Measurements from ENCODE around the gene ATG13.

The ATG13 gene

GRCh38 chr11:46600194-46600960 lies 17.0 kb upstream of the ATG13 start:
- H4K20me1 ChIP-seq (ENCODE audit: insufficient read depth, low read length) = no peaks in the 10 kb centered on the region

GRCh38 chr11:46601129-46601528 lies 16.2 kb upstream of the ATG13 start:
- Histone ChIP-seq H3K27me3 (ENCODE audit: low read depth, low read length) (no peaks in the 10 kb centered on the region), H2AFZ (ENCODE audit: low read depth, low read length) (no peak overlapping the region), H3K9me3 (ENCODE audit: insufficient read depth, low read length) (peaks cover 6% of the 10 kb centered on the region; the same call in 1 of the 2 replicates), H3K4me3 (ENCODE audit: low read length) (no peak overlapping the region), H3K4me2 (ENCODE audit: low read length) (peak overlapping the region; percentile 26), H3K79me2 (ENCODE audit: low read length) (no peaks in the 10 kb centered on the region), H3K9ac (ENCODE audit: low read length) (no peak overlapping the region), H4K20me1 (ENCODE audit: insufficient read depth, low read length) (no peaks in the 10 kb centered on the region), H3K36me3 (replicated peaks; ENCODE audit: low read depth, low read length) (peaks cover 14% of the 10 kb centered on the region), H3K4me1 (ENCODE audit: low read length) (peaks cover 36% of the 10 kb centered on the region), H3K27ac (ENCODE audit: low read length) (no peak overlapping the region; the same call in 1 of the 2 replicates)
- TF ChIP-seq EZH2phosphoT487 (IDR thresholded peaks at IDR 0.05; ENCODE audit: low read depth) (no peak), CTCF (IDR thresholded peaks at IDR 0.05; ENCODE audit: low read depth, low read length) (no peak)

More at GRCh38 chr11:46600194-46600960, 17.0 kb upstream of the ATG13 start:
- Histone ChIP-seq H3K4me1 (ENCODE audit: low read length) (peaks cover 36% of the 10 kb centered on the region), H3K4me2 (ENCODE audit: low read length) (peak overlapping the region; percentile 17; the same call in 1 of the 2 replicates), H3K27ac (ENCODE audit: low read length) (no peak overlapping the region), H3K36me3 (replicated peaks; ENCODE audit: low read depth, low read length) (peaks cover 14% of the 10 kb centered on the region), H3K9ac (ENCODE audit: low read length) (no peak overlapping the region), H3K9me3 (ENCODE audit: insufficient read depth, low read length) (peaks cover 6% of the 10 kb centered on the region; the same call in 1 of the 2 replicates), H3K27me3 (ENCODE audit: low read depth, low read length) (no peaks in the 10 kb centered on the region), H2AFZ (ENCODE audit: low read depth, low read length) (no peak overlapping the region), H3K79me2 (ENCODE audit: low read length) (no peaks in the 10 kb centered on the region), H3K4me3 (ENCODE audit: low read length) (no peak overlapping the region)
- TF ChIP-seq EZH2phosphoT487 (IDR thresholded peaks at IDR 0.05; ENCODE audit: low read depth) (no peak), CTCF (IDR thresholded peaks at IDR 0.05; ENCODE audit: low read depth, low read length) (no peak)

GRCh38 chr11:46603704-46604308 lies 13.5 kb upstream of the ATG13 start:
- peaks cover 14% of the 10 kb centered on the region for H3K36me3 ChIP-seq (replicated peaks; ENCODE audit: low read depth, low read length)
- no peak overlapping the region for H3K27ac ChIP-seq (ENCODE audit: low read length)
- no peak for TF ChIP-seq EZH2phosphoT487 (IDR thresholded peaks at IDR 0.05; ENCODE audit: low read depth)
- TF ChIP-seq CTCF (IDR thresholded peaks at IDR 0.05; ENCODE audit: low read depth, low read length) = no peak
- H3K4me1 ChIP-seq (ENCODE audit: low read length) = peaks cover 36% of the 10 kb centered on the region
- no peak overlapping the region for H3K9ac ChIP-seq (ENCODE audit: low read length)
- no peaks in the 10 kb centered on the region for H3K79me2 ChIP-seq (ENCODE audit: low read length)
- peak overlapping the region; percentile 26; the same call in 1 of the 2 replicates for H3K4me3 ChIP-seq (ENCODE audit: low read length)
- no peak overlapping the region for H2AFZ ChIP-seq (ENCODE audit: low read depth, low read length)
- peaks cover 6% of the 10 kb centered on the region; the same call in 1 of the 2 replicates for H3K9me3 ChIP-seq (ENCODE audit: insufficient read depth, low read length)
- H3K4me2 ChIP-seq (ENCODE audit: low read length) = peak overlapping the region; percentile 49
- no peaks in the 10 kb centered on the region for H4K20me1 ChIP-seq (ENCODE audit: insufficient read depth, low read length)
- no peaks in the 10 kb centered on the region for H3K27me3 ChIP-seq (ENCODE audit: low read depth, low read length)

- H4K20me1 ChIP-seq (ENCODE audit: insufficient read depth, low read length) = no peaks in the 10 kb centered on the region
- no peaks in the 10 kb centered on the region for H3K79me2 ChIP-seq (ENCODE audit: low read length)
- no peak for TF ChIP-seq EZH2phosphoT487 (IDR thresholded peaks at IDR 0.05; ENCODE audit: low read depth)
- no peak for TF ChIP-seq CTCF (IDR thresholded peaks at IDR 0.05; ENCODE audit: low read depth, low read length)
- H3K9me3 ChIP-seq (ENCODE audit: insufficient read depth, low read length) = peaks cover 6% of the 10 kb centered on the region; the same call in 1 of the 2 replicates
- H3K4me1 ChIP-seq (ENCODE audit: low read length) = peaks cover 36% of the 10 kb centered on the region
- H3K27ac ChIP-seq (ENCODE audit: low read length) = no peak overlapping the region
- H3K9ac ChIP-seq (ENCODE audit: low read length) = no peak overlapping the region
- no peak overlapping the region for H2AFZ ChIP-seq (ENCODE audit: low read depth, low read length)
- no peak overlapping the region for H3K4me3 ChIP-seq (ENCODE audit: low read length)
- no peak overlapping the region for H3K4me2 ChIP-seq (ENCODE audit: low read length)
- peaks cover 14% of the 10 kb centered on the region for H3K36me3 ChIP-seq (replicated peaks; ENCODE audit: low read depth, low read length)
- no peaks in the 10 kb centered on the region for H3K27me3 ChIP-seq (ENCODE audit: low read depth, low read length)
Observed at GRCh38 chr11:46604796-46605195, 12.6 kb upstream of the ATG13 start.

Data from OCI-LY3 (cell line).